Gastrocnemius medialis (tissue), 4 donors: ENCODE data around the gene FSIP1.

ENCODE experiments used
- CTCF ChIP-seq, 5 experiments: fragments of 450-650 bp in 3 of 5; fragments of 200-600 bp in 2 of 5; sonication (generic) in 2 of 5; IDR thresholded peaks in 4 of 5; conservative IDR thresholded peaks in 1 of 5; 1 replicate in 4 of 5; 2 replicates in 1 of 5; pipeline ENCODE4 v1.5.1; 2016 to 2019; ENCODE audit warnings: antibody characterized with exemption in 5 of 5, mild to moderate bottlenecking in 3 of 5, moderate library complexity in 3 of 5
- POLR2A ChIP-seq, 2 donors: fragments of 450-650 bp; IDR thresholded peaks; one replicate each; pipeline ENCODE4 v1.6.1; 2017; ENCODE audit warnings: antibody characterized with exemption in 2 of 2, mild to moderate bottlenecking in 2 of 2, moderate library complexity in 2 of 2

- no peak for TF ChIP-seq CTCF (IDR thresholded peaks at IDR 0.05 in 4 of 5, conservative IDR thresholded peaks at IDR 0.05 in 1 of 5)
- TF ChIP-seq POLR2A (IDR thresholded peaks at IDR 0.05) = no peak
These were observed 10.2 kb upstream of the FSIP1 start for GRCh38 chr15:39792844-39793335.
